Measurements from ENCODE around the gene PIGR. TPM values are rescaled to one million over a fixed set of nuclear protein-coding genes. Genes with fewer than 3 reads are reported as not detected.

PIGR gene
- total RNA-seq, 1 donor from 2014 or later, result not detected

DNA sequence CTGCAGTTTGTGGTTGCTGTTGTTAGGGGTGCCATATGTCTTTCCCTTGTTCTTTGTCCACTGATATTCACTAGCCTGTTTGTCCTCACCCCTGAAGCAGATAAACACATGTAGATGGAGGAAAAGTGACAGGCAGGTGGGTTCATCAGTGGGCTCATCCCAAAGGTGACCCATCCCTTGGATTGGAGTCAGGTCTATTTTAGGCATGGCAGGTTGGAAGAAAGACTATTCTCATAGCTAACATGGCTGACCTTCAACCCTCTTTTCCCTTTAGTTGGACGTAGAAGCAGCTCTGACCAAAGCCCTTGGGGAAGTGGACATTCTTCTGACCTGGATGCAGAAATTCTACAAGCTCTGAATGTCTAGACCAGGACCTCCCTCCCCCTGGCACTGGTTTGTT, 43.6 kb downstream of the PIGR start:
- intact Hi-C loops (cut with DNase I), result no loop called here
- ATAC-seq (no peak), DNase-seq (ENCODE audit: missing footprints) (no peak)

DNA sequence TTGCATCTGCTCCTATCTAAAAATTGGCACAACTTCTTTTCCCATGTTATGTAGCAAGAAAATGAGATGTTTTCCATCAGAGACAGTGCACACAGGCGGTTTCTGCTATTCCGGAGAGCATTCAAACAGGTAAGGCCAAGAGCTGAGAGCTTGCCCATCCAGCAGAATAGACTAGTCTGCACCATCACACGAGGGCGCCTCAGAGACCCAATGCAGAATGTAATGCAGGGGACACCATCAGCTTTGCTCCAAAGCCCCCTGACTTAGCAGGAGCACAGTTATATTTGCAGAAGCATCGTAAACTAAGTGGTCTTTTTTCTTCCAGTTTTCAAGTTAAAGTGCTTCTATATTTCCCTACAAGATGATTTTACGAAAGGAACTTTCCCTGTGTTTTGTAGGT, 44.3 kb downstream of the PIGR start:
- no peak for ATAC-seq
- no peak for DNase-seq (ENCODE audit: missing footprints)
- intact Hi-C loops (cut with DNase I), result no loop called here

DNA sequence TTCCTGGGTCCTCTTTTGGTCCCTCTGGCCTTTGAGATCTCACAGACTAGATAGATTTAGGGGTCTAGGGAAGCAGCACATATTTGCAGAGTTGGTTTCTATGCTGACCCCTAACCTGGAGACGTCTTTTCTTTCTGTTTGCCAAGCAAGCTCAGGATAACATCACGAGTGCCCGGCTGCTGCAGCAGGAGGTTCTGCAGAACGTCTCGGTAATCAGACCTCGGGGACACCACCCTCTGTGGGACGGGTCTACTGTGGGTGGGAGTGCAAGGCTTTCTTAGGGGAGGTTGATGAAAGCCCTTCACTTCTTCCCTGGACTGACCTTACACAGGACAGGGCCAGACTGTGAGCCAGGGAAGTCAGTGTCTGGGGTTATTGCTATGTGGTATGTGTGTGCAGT, 46.1 kb downstream of the PIGR start:
- DNase-seq (ENCODE audit: missing footprints), result no peak
- ATAC-seq, result no peak
- intact Hi-C loops (cut with DNase I), result no loop called here

DNA sequence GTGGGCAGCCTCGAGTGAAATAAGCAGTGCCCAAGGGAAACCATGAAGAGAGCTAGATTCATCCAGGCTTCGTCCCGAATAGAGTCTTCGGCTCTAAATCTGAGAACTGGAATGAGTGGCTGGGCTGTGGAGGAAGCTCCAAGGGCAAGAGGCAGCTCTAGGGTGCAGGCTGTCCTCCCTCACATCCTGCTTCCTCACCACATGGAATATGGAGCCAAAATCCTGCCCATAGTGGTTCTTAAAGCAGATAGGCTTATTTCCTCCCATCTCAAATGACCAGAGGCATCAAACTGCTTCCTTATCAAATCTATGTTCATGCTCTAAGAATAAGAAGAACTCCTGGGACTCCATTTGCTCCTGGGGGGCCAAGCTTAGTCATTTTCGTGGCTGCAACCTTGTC, 46.5 kb downstream of the PIGR start:
- intact Hi-C loops (cut with DNase I), result no loop called here
- DNase-seq (ENCODE audit: missing footprints) (no peak), ATAC-seq (no peak)

DNA sequence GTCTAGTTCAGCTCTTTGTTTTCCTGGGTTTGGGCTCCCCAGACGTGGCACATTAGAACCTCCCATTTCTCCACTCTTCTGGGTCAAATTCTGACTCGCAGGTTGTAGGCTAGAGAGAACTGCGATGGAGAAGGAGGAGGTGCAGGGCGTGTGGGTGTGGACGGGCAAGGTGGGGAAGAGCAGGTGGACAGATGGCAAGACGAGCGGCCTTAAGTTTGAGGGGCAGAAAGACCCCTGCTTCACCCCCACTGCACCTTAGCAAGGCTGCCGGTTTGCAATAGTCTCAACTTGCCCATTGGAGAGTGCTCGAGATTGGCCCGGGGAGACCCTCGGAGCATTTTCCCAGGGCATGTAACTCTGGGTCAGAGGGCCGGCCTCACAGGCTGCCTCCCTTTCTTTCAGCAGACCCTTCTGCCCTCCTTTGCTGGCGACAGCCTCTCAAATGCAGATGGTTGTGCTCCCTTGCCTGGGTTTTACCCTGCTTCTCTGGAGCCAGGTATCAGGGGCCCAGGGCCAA, 47.3 kb downstream of the PIGR start:
- ATAC-seq, result no peak
- no peak for DNase-seq (ENCODE audit: missing footprints)

DNA sequence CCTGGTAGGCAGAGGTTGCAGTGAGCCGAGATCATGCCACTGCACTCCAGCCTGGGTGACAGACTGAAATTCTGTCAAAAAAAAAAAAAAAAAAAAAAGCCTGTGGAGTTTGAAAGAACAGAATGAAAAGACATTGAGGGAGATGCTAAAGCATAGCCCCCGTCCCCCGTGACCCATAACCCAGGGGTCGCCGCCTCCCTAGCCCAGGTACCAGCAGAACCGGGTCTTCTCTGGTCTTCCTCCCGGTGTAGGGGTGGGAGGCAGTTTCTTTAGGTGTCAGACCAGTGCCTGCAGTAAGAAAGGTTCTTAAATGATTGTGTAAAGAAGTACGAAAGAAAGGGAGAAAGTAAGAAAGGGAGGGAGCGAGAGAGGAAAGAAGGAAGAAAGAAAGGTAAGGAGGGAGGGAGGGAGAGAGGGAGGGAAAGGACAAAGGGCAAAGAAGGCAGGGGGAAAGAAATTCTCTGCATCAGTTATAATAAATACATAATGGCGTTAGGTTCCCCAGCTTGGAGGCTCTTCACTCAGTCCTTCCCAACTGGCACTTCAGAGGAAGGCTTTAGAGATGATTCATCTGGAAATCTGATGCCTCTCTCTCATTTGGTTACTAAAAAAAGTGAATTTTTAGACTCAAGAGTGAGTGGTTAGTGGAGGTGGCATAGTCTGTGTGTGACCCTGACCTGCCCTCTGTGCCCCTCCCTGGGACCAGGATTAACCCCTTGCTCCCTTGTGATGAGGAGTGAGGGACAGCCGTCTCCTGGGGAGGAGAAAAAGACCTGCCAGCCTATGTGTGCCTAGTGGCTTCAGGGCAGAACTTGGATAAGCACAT, 48.0 kb downstream of the PIGR start:
- no peak for DNase-seq (ENCODE audit: missing footprints)
- ATAC-seq, result no peak
- intact Hi-C loops (cut with DNase I), result no loop called here

More for the DNA sequence above, 47.3 kb downstream of the PIGR start:
- intact Hi-C loops (cut with DNase I), result no loop called here

DNA sequence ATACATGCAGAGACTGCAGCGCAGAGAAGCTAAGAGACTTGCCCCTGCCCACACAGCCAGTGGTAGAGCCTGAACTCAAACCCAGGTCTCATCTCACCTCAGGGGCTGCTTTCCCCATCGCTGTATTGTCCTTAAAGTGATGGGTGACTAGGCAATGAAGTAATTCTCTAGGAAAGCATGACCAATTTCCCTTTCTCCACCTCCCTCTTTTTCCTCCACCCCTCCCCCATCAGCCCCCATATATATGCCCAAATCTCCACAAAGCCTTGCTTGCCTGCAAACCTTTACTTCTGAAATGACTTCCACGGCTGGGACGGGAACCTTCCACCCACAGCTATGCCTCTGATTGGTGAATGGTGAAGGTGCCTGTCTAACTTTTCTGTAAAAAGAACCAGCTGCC, 49.1 kb downstream of the PIGR start, which contains the start of gene IL24:
IL24 (plus strand) TSS at position 269 of the 400 bp plus-strand sequence. CDS start 390 bp downstream, outside the sequence.
- no peak for DNase-seq (ENCODE audit: missing footprints)
- ATAC-seq, result no peak
- intact Hi-C loops (cut with DNase I), result no loop called here

DNA sequence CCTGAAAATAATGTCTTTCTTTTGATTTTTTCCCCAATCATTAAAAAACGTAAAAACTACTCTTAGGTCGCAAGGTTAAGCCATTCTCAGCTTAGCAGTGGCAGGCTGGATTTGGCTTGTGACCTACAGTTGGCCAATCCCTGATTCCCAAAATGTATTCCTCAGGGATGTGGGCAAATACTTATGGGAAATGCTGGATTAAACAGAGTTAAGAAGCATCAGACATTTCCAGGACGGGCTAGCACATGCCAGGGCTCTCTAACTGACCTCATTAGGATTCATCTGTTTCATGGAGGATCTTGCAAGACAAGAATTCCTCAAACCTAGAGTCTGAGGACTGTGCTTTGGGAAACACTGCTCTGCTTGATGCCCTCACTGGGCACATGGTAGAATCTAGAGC, 50.0 kb downstream of the PIGR start:
- DNase-seq (ENCODE audit: missing footprints) (no peak), ATAC-seq (no peak)
- intact Hi-C loops (cut with DNase I), result no loop called here

DNA sequence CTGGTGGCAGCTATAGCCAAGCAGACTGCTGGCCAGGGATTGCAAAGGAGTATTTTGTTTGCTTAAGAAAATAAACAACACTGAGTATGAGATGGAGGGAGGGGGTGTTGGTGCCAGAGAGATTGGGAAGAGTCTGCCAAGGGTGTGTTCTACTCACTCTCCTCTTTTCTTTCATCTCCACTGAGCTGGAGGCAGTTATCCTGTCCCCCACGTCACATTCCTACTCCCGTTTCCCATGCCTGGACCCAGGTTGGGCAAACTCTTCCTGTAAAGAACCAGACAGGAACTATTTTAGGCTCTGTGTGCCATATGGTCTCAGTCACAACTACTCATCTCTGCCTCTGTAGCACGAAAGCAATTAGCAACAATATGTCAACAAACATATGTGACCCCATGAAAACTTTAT, 50.4 kb downstream of the PIGR start:
- DNase-seq (ENCODE audit: missing footprints) (no peak), ATAC-seq (no peak)
- intact Hi-C loops (cut with DNase I), result no loop called here

DNA sequence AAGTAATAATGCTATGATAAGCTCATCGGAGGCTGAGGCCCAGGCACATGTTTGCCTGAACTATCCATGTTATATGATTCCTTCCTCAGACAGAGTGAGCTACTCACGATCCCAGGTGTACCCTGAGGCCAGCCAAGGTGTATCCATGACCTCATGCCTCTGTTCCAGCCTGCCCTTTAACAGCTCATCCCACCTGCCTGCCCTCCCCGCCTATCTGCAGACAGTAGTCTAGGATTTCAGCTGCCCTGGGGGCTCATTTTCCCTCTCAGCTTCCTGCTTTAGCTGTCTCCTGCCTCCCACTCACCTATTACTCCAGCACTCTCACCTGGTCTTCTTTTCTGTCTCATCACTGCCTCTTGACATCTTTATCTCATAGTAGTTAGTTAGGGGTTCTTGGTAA, 50.9 kb downstream of the PIGR start:
- DNase-seq (ENCODE audit: missing footprints), result no peak
- ATAC-seq, result no peak

DNA sequence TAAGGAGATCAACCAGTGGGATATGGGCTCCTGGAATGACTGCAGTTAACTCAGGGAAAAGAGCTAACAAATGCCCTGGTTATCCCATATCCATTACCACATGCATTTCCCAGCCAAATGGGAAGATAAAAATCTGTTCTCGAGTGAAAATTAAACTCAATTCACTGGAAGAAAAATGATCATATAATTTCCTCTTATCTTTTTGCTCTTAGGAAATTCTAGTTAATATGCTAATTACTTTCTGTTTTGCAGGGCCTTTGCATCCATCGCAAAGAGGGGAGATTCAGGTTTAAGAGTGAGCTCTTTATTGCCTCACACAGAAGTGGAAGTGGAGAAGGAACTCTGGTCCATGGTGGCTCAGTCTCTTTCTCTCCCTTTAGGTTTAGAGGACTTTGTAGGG, 52.9 kb downstream of the PIGR start:
- no peak for DNase-seq (ENCODE audit: missing footprints)
- intact Hi-C loops (cut with DNase I), result no loop called here
- no peak for ATAC-seq

More for the DNA sequence above, 50.9 kb downstream of the PIGR start:
- intact Hi-C loops (cut with DNase I), result no loop called here

DNA sequence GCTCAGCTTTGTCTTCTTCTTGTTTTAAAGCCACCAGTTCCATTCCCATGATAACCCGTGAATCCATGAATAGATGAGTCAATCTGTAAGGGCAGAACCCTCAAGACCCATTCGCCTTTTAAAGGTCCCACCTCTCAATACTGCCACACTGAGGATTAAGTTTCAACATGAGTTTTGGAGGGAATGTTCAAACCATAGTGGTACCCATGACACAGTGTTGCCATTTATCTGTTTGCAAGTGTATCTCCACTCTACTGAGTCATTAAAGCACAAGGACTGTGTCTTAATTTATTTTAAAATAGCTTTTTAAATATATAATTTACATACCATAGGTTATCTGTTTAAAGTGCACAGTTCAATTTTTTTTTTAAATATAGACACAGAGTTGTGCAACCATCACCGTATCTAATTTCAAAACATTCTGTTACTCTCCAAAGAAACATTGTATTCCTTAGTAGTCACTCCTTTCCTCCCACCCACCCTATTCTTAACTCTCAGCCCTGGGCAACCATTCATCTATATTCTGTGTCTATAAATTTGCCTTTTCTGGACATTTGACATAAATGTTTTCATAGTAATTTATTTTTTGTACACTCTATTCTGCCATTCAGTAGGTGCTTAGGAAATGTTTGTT, 53.8 kb downstream of the PIGR start:
- DNase-seq (ENCODE audit: missing footprints), result no peak
- no peak for ATAC-seq
- intact Hi-C loops (cut with DNase I), result no loop called here

DNA sequence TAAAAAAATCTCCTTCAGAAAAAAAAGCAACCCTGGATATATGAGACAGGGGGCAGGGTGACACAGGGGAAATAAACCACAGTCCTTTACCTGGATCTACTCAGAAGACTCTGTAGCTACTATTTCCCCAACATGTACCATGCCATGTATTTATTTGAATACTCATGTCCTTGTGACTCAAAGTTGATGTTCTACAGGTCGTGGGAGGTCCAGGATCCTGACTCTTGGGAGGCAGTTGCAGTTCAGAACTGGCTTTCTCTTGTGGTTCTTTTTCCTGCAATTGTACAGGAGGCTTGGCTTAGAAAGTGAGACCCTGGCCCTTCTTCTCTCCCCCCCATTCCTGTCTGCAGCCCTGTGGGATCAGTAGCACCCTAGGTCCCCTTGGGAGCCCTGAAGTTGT, 54.9 kb downstream of the PIGR start:
- ATAC-seq (no peak), DNase-seq (ENCODE audit: missing footprints) (no peak)
- intact Hi-C loops (cut with DNase I), result no loop called here

DNA sequence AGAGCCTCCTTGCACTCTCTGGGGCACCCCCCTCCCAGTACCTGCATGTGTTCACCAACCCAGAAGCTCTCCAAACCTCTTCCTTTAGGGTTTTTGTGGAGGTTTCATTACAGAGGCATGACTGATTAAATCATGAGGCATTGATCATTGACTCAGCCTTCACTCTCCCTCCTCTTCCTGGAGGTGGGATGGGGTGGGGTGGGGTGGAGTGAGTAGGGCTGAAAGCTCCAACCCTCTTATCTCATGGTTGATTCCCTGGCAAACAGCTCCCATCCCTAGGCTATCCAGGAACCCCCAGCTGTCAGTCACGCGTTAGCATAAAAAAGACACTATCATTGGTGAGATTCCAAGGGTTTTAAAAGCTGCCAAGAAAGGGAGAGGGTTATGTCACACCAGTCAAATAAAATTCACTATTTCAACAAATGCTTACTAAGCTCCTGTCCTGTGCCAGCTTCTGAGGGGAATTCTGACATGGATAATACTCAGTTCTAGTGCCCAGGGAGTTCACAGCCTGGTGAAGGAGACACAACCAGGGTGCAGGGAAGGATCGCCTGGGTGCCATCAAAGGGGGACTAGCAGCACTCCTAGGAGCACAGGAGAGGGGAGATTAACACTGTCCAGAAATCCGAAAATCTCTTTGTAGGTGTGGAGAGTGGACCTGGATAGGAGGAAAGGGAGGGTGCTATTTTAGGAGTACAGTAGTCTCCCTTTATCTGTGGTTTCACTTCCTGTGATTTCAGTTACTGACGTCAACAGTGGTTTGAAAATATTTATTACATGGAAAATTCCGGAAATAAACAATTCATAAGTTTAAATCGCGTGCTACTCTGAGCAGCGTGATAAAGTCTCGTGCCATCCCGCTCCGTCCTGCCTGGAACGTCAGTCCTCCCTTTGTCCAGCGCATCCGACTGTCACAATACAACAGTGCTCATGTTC, 55.9 kb downstream of the PIGR start:
- ATAC-seq (peak; percentile 31), DNase-seq (ENCODE audit: missing footprints) (no peak)
- intact Hi-C loops (cut with DNase I), result no loop called here

DNA sequence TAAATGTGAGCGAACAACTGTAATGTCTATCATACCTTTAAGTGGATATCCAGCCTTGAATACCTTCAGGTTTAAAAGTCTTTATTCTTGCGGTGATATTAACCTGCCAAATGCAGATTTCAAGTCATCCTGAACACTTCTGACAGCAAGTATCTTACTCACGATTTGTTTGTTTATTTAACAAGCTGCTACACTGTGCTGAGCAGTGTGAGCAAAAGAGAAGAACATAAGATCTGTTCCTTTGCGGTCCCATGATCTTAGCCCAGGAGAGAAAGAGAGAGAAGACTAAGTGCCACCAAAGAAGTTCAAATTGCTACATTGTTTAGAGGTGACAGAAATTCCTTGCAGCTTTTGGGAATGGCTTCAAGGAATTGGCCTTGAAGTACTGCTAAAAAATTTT, 58.6 kb downstream of the PIGR start:
- ATAC-seq, result no peak
- intact Hi-C loops (cut with DNase I), result no loop called here

DNA sequence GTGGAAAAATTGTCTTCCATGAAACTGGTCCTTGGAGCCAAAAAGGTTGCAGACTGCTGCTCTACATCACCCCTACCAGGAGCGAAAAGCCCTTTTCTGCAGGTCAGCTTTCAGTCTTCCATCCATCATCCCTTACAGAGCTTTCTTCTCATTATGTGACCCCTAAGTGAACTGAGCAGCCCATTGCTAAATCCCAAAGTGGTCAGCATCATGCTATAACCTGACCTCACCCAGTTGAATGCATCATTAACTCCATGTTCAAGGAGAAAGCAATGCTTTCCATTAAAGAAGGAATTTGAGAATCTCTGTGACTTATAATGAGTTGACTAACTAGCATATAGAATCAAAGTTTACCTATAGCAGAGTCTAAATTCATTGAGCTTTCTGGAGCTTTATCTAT, 59.4 kb downstream of the PIGR start:
- no peak for DNase-seq (ENCODE audit: missing footprints)
- intact Hi-C loops (cut with DNase I), result no loop called here
- ATAC-seq, result no peak

More for the DNA sequence above, 58.6 kb downstream of the PIGR start:
- DNase-seq (ENCODE audit: missing footprints), result no peak

DNA sequence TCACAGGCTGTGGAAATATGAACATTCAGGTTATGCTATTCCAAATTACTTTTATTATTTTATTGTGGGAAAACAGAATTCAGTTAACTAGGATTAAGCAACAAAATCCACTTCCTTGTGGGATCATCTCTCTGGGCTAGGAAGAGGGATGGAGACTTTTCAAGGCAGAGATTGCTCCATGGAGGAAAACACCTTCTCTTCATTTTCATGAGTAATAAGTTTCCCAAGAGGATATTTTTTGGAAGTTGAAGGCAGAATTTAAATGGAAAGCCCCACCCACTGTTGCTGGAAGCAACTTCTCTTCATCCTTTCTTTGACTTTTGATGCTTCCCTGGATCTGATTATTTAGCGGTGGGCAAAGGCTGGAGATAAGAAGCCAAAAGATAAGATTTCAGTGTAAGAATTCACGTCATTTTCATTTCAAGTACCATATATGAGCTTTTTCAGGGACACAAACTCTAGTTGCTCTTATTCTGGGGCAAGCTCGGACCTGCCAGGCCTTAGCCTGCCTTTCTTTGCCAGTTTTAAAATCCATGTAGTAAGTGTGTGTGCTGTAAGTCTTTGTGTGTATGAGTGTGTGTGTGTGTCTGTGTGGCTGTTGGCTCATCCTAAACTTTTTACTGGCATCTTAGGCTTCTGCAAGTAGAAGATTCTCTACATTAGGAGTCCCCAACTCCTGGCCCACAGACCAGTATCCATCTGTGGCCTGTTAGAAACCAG, 60.8 kb downstream of the PIGR start:
- intact Hi-C loops (cut with DNase I), result no loop called here
- no peak for DNase-seq (ENCODE audit: missing footprints)
- no peak for ATAC-seq

DNA sequence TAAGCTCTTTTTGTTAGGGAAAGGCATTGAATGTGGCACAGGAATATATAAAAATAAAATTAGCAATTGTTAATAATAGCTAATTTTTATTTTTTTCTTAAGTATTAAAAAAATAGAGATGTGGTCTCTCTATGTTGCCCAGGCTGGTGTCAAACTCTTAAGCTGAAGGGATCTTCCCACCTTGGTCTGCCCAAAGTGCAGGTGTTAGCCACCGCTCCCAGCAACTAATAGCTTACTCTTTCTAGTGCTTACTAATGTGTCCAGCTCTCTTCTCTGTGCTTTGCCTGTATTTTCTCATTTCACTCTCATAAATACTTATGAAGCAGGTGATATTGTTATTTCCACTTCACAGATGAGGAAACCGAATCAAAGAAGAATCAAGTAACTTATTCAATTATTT, 62.4 kb downstream of the PIGR start:
- DNase-seq (ENCODE audit: missing footprints), result no peak
- intact Hi-C loops (cut with DNase I), result no loop called here
- no peak for ATAC-seq

DNA sequence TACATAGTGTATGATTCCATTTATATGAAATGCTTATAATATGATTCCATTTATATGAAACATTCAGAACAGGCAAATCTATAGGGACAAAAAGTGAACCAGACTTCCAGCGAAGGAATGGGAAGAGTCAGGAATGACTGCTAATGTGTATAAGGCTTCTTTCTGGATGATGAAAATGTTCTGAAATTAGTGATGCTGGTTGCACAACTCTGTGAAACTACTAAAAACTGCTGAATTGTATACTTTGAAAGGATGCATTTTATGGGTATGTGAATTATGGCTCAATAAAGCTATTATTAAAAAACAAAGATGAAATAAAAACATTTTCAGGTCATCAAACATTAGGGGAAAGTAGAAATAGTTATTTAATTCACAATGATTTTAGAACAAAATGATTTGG, 63.1 kb downstream of the PIGR start:
- DNase-seq (ENCODE audit: missing footprints) (no peak), ATAC-seq (no peak)
- intact Hi-C loops (cut with DNase I), result no loop called here
